Loucy (cell line): ENCODE data around the gene OSBPL9.

Experiments used
- CTCF ChIP-seq: fragments of 200-600 bp; sonication (generic); conservative IDR thresholded peaks from 2 replicates; pipeline ENCODE4 v1.5.1; 2014; ENCODE audit warnings: mild to moderate bottlenecking, antibody characterized with exemption, low read length
- EZH2phosphoT487 ChIP-seq: fragments of 200-600 bp; IDR thresholded peaks from 2 replicates; pipeline ENCODE4 v1.6.1; 2018; ENCODE audit warnings: antibody characterized with exemption, mild to moderate bottlenecking, moderate library complexity, borderline replicate concordance

GRCh38 chr1:51567653-51568052, 49.2 kb upstream of the OSBPL9 start:
- no peak for TF ChIP-seq CTCF
- TF ChIP-seq EZH2phosphoT487, result no peak
